BJ (cell line): Measurements from ENCODE around the gene SRSF10. TPM values are rescaled to one million over a fixed set of nuclear protein-coding genes. Genes with fewer than 3 reads are reported as not detected.

ENCODE experiments used
- CTCF ChIA-PET: fragments of 350-600 bp; formaldehyde crosslinking; extraction: SDS; loops from one replicate; lab custom pipeline; 2021; ENCODE audit warnings: antibody characterized with exemption, inconsistent platforms; lab: Yijun Ruan, JAX
- POLR2A ChIA-PET: fragments of 300-600 bp; sonication (Branson Sonifier 250); formaldehyde crosslinking; extraction: SDS; loops from one replicate; lab custom pipeline; 2021; ENCODE audit warnings: antibody characterized with exemption; lab: Charles Lee
- DNase-seq: peaks from one replicate; pipeline ENCODE4 v3.0.0-alpha.2; 2011; ENCODE audit warnings: low read depth
- H3K27me3 ChIP-seq: 2 replicates; pipeline ENCODE4 v1.6.0; 2011; ENCODE audit warnings: low read length; ENCODE audit not compliant: control insufficient read depth, insufficient read depth
- H3K36me3 ChIP-seq: 2 replicates; pipeline ENCODE4 v1.5.1; 2011; ENCODE audit warnings: low read length; ENCODE audit not compliant: control insufficient read depth, insufficient read depth
- H3K4me3 ChIP-seq: 2 replicates; pipeline ENCODE4 v1.5.1; 2011; ENCODE audit warnings: low read depth, mild to moderate bottlenecking, control low read depth, low read length
- polyA plus RNA-seq: library from polyadenylated mRNA; depleted of rRNA; stranded (reverse); fragments of >200 nt; gene quantifications from 2 replicates; pipeline ENCODE4 v1.2.3, GENCODE V29; 2011
- TF ChIP-seq, protein P1 (sequence below): IDR thresholded peaks from 2 replicates; pipeline ENCODE4 v1.5.1; 2011; ENCODE audit warnings: low read depth, mild to moderate bottlenecking, control low read depth, inconsistent platforms, low read length, moderate library complexity; ENCODE audit not compliant: insufficient read depth

SRSF10 gene
- polyA plus RNA-seq, 1 experiment = 55.1 TPM

DNA sequence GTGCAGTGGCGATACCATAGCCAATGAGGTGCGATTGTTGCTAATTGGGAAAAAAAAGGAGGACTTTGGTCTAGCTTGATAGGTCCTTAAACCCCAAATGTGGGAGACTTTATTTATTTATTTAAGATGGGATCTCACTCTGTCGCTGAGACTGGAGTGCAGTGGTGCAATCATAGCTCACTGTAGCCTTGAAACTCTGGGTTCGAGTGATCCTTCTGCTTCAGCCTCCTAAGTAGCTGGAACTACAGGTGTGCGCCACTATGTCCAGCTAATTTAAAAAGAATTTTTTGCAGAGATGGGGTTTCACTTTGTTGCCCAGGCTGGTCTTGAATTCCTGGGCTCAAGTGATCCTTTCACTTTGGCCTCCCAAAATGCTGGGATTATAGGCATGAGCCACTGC, 24.0 kb upstream of the SRSF10 start:
- H3K36me3 ChIP-seq = no peaks in the 10 kb centered on the region
- ChIA-PET POLR2A (interaction anchor here (0.5 kb wide), 1 partner anchor 41 kb away, joined by 3 read pairs; no protein-coding TSS in a partner anchor), CTCF (interaction anchor here (1.0 to 1.4 kb wide), 3 partner anchors 9 to 27 kb away, joined by 3 to 10 read pairs (median 4); no protein-coding TSS in a partner anchor)
- no peaks in the 10 kb centered on the region; the same call in 1 of the 2 replicates for H3K27me3 ChIP-seq
- H3K4me3 ChIP-seq = no peak overlapping the region
- TF ChIP-seq, protein P1, sequence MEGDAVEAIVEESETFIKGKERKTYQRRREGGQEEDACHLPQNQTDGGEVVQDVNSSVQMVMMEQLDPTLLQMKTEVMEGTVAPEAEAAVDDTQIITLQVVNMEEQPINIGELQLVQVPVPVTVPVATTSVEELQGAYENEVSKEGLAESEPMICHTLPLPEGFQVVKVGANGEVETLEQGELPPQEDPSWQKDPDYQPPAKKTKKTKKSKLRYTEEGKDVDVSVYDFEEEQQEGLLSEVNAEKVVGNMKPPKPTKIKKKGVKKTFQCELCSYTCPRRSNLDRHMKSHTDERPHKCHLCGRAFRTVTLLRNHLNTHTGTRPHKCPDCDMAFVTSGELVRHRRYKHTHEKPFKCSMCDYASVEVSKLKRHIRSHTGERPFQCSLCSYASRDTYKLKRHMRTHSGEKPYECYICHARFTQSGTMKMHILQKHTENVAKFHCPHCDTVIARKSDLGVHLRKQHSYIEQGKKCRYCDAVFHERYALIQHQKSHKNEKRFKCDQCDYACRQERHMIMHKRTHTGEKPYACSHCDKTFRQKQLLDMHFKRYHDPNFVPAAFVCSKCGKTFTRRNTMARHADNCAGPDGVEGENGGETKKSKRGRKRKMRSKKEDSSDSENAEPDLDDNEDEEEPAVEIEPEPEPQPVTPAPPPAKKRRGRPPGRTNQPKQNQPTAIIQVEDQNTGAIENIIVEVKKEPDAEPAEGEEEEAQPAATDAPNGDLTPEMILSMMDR = no peak
- DNase-seq = no peak

DNA sequence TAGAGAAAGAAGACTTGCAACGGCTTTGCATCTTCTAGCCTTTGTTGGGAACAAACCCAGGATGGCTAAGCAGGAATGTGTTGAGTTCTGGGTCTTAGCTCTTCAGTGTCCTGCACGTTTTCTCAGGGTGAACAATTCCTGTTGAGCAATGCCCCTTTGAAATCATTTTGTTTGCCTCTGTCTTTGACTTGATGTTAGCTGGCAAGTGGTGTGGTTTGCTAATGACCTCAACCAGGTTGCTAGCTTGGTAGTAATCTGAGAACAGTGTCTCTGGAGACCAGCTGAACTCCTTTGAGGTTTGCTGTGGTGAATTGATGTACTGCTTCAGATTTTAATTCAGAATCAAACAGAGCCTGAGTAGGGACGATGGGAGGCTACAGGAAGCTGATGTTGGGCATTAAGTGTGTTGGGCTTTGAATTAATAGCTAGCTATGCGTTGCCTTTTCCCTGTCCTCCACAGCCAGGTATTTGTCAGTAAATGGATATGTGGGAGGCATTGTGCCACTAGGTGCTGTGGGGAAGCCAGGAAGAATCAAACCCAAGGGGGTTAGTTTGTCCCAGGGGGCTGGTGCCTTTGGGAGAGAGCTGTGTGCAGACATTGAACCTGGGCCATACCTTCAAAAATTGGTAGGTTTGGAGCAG, 23.3 kb upstream of the SRSF10 start:
- H3K4me3 ChIP-seq = no peak overlapping the region
- CTCF ChIA-PET = interaction anchor here (0.6 to 1.4 kb wide), 6 partner anchors 10 to 168 kb away, joined by 3 to 10 read pairs (median 3); no protein-coding TSS in a partner anchor
- no peaks in the 10 kb centered on the region; the same call in 1 of the 2 replicates for H3K27me3 ChIP-seq
- no peaks in the 10 kb centered on the region for H3K36me3 ChIP-seq
- POLR2A ChIA-PET = interaction anchor here (0.5 kb wide), 1 partner anchor 40 kb away, joined by 3 read pairs; no protein-coding TSS in a partner anchor
- DNase-seq = no peak
- TF ChIP-seq, protein P1 = no peak

DNA sequence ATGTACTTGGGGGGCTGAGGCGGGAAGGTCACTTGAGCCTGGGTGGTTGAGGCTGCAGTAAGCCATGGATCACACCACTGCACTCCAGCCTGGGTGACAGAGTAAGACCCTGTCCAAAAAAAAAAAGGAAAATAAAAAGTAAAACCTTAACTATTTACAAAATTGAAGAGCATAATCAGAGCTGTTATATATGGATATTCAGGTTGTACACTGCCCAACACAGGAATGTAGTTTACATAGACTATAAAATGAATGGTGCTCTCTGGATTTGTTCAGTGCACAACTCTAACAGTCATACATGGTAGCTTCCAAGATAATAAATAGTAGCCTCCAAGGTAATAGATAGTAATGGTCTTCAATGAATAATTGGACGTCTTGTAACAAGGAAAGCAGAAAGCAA, 22.6 kb upstream of the SRSF10 start:
- ChIA-PET POLR2A (no interaction called here), CTCF (interaction anchor here (0.5 to 1.2 kb wide), 5 partner anchors 10 to 506 kb away, joined by 3 to 10 read pairs (median 3); no protein-coding TSS in a partner anchor)
- Histone ChIP-seq H3K36me3 (no peaks in the 10 kb centered on the region), H3K27me3 (no peaks in the 10 kb centered on the region; the same call in 1 of the 2 replicates), H3K4me3 (no peak overlapping the region)
- no peak for DNase-seq
- TF ChIP-seq, protein P1 = no peak

DNA sequence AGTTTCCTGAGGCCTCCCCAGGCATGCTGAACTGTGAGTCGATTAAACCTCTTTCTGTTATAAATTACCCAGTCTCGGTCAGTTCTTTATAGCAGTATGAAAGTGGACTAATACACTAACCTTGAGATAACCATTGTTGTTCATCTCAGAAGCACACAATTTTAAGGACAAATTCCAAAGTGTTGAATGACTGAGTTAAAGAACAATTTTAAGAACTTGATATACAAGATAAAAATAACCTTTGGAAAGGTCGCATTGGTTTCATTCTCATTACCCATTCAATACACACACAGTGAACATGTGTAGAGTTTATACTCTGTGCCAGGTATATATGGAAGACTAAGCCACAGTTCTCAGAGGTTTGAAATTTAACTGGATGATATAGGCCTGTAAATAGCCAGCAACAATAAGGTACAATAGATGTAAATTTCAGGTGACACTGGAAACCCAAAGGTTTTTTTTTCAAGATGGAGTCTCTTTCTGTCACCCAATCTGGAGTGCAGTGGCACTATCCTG, 19.1 kb upstream of the SRSF10 start:
- POLR2A ChIA-PET = no interaction called here
- TF ChIP-seq, protein P1 = no peak

DNA sequence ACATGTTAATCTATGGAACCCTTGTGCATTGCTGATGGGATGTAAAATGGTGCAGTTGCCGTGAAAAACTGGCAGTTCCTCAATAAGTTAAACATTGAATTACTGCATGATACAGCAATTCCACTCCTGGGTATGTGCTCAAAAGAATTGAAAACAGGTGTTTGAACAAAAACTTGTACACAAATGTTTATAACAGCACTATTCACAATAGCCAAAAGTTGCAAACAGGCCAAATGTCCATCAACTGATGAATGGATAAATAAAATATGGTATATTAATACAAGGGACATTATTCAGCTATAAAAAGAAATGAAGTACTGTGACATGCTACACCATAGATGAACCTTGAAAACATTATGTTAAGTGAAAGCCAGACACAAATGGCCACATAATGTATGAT, 17.7 kb upstream of the SRSF10 start:
- Histone ChIP-seq H3K4me3 (no peak overlapping the region), H3K36me3 (no peaks in the 10 kb centered on the region), H3K27me3 (no peaks in the 10 kb centered on the region)
- DNase-seq = no peak
- POLR2A ChIA-PET = no interaction called here
- CTCF ChIA-PET = no interaction called here
- TF ChIP-seq, protein P1 = no peak

More for the DNA sequence above, 19.1 kb upstream of the SRSF10 start:
- no peaks in the 10 kb centered on the region for H3K27me3 ChIP-seq
- no peak overlapping the region for H3K4me3 ChIP-seq
- no peaks in the 10 kb centered on the region for H3K36me3 ChIP-seq
- CTCF ChIA-PET = no interaction called here
- no peak for DNase-seq
